GM12864 (cell line): Measurements from ENCODE around the gene ANKRD30A.
"Not testable (repeated sequence)": the region's sequence is repeated elsewhere in the genome, so short reads cannot be mapped to it uniquely, and the experiment has no call there.

Experiments
- DNase-seq: peaks from one replicate; pipeline ENCODE4 v3.0.0-alpha.2; 2011; ENCODE audit warnings: low read depth
- H3K4me3 ChIP-seq: 2 replicates; pipeline ENCODE4 v1.5.1; 2011; ENCODE audit warnings: mild to moderate bottlenecking, low read depth, low read length, control low read depth
- TF ChIP-seq, protein P1 (sequence below): IDR thresholded peaks from 2 replicates; pipeline ENCODE4 v1.5.1; 2011; ENCODE audit warnings: low read depth, mild to moderate bottlenecking, moderate library complexity, low read length, control low read depth, inconsistent platforms; ENCODE audit errors: missing control alignments

Gene ANKRD30A, protein sequence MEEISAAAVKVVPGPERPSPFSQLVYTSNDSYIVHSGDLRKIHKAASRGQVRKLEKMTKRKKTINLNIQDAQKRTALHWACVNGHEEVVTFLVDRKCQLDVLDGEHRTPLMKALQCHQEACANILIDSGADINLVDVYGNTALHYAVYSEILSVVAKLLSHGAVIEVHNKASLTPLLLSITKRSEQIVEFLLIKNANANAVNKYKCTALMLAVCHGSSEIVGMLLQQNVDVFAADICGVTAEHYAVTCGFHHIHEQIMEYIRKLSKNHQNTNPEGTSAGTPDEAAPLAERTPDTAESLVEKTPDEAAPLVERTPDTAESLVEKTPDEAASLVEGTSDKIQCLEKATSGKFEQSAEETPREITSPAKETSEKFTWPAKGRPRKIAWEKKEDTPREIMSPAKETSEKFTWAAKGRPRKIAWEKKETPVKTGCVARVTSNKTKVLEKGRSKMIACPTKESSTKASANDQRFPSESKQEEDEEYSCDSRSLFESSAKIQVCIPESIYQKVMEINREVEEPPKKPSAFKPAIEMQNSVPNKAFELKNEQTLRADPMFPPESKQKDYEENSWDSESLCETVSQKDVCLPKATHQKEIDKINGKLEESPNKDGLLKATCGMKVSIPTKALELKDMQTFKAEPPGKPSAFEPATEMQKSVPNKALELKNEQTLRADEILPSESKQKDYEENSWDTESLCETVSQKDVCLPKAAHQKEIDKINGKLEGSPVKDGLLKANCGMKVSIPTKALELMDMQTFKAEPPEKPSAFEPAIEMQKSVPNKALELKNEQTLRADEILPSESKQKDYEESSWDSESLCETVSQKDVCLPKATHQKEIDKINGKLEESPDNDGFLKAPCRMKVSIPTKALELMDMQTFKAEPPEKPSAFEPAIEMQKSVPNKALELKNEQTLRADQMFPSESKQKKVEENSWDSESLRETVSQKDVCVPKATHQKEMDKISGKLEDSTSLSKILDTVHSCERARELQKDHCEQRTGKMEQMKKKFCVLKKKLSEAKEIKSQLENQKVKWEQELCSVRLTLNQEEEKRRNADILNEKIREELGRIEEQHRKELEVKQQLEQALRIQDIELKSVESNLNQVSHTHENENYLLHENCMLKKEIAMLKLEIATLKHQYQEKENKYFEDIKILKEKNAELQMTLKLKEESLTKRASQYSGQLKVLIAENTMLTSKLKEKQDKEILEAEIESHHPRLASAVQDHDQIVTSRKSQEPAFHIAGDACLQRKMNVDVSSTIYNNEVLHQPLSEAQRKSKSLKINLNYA (N-terminal part only)

DNA sequence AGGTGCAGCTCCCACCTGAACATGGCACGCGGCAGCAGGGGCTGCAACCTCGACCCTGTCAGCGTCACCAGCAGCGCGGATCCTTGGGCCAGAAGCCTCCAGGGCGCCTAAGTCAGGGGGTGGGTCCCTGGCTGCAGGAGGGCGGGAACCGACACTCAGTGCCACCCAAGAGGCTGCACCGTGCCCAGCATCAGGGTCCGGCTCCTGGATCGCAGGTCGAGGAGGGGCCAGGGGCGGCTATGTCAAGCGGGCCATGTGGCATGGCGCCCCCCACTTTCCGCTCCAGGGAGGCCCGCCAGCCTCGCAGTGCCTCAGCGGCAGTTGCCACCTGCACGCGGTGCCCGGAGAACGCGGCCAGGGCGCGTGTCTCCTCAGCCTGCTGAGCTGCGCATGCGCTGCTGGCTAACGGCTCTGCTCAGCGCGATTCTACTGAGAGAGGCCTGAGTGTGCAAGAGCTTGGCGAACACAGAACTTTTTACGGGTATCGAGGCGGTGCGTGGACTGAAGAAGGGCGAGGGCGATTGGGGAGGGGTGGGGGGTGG lies at the start of gene ANKRD30A:
TSS of gene ANKRD30A (plus strand) at position 408 of the 542 bp plus-strand sequence. CDS start 190 bp downstream, outside the sequence.
- H3K4me3 ChIP-seq, result no peak within 1 kb of the TSS
- TF ChIP-seq, protein P1, sequence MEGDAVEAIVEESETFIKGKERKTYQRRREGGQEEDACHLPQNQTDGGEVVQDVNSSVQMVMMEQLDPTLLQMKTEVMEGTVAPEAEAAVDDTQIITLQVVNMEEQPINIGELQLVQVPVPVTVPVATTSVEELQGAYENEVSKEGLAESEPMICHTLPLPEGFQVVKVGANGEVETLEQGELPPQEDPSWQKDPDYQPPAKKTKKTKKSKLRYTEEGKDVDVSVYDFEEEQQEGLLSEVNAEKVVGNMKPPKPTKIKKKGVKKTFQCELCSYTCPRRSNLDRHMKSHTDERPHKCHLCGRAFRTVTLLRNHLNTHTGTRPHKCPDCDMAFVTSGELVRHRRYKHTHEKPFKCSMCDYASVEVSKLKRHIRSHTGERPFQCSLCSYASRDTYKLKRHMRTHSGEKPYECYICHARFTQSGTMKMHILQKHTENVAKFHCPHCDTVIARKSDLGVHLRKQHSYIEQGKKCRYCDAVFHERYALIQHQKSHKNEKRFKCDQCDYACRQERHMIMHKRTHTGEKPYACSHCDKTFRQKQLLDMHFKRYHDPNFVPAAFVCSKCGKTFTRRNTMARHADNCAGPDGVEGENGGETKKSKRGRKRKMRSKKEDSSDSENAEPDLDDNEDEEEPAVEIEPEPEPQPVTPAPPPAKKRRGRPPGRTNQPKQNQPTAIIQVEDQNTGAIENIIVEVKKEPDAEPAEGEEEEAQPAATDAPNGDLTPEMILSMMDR, result no peak
- no peak for DNase-seq

DNA sequence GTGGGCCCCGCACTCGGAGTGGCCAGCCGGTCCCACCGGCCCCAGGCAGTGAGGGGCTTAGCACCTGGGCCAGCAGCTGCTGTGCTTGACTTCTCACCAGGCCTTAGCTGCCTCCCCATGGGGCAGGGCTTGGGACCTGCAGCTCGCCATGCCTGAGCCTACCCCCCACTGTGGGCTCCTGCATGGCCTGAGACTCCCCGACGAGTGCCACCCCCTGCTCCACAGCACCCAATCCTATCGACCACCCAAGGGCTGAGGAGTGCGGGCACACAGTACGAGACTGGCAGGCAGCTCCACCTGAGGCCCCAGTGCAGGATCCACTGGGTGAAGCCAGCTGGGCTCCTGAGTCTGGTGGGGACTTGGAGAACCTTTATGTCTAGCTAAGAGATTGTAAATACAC lies 49.3 kb upstream of the ANKRD30A start:
- H3K4me3 ChIP-seq, DNase-seq: not testable (repeated sequence)

DNA sequence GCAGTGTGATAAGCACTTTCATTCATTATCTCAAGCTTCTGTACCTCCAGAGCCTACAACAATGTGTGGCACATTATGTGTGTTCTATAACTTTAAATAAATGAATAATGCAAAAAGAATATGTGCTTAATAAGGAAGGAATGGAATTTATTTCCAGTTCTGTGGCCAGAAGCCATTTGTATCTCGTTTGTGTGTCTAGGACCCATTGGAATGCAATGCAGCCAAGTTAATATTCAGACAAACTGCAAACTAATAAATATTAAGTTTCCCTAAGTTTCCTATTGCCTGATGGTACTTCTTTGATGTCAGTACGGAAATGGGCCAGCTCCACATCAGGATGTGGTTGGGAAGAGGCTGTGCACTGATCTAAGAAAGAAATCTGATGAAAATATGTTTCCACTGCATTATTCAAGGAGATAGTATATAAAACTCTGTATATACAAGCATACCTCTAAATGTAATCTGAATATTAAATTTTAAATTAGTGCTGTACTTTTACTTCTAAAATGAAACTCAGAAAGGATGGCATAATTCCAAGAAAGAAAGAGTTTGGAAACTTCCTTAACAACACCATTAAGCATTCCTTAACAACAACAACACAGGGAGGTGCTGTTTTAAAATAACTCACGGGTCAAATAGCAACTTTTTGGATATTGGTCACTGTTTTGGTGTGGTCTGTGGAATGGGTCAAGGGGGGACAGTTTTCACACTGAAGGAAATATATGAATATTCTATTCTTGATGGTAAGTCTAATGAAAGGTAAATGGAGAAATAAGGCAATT lies 29.4 kb upstream of the ANKRD30A start:
- DNase-seq, result no peak
- TF ChIP-seq, protein P1, result no peak
- no peak overlapping the region for H3K4me3 ChIP-seq

DNA sequence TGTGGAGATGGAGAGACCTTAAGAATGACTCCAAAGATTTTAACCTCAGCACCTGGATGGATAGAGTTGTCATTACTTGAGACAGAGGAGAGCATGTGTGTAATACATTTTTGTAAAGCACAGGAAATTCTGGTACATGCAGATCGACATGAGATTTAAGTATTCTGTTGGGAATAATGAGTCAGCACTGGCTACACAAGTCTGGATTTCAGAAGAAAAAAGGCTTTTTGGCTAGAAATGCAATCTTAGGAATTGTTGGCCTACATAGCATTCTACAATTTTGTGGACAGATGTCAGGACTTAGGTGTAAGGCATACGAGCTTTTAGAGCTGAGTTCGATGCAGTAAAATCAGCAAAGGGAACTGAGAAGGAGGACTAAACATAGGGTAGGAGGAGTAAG lies 24.1 kb upstream of the ANKRD30A start:
- no peak overlapping the region for H3K4me3 ChIP-seq
- TF ChIP-seq, protein P1, result no peak
- no peak for DNase-seq

DNA sequence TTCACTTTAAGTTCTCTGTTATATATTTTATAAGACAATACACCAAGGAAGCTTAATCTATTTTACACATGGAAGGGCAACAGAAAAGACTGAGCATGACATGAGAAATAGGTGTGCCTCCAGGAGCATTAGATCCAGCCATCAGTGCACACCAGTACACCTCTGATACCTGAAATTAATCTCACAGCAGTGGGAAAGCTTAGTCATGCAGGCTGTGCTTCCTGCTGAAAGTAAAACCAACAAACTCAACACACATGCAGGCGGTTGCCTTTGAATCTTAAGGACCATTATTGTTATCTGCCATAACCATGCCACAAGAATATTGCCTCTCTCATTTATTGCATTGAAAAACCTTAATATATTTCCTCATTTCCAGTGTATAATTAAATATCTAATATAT lies 16.4 kb upstream of the ANKRD30A start:
- TF ChIP-seq, protein P1, result no peak
- DNase-seq, result no peak
- H3K4me3 ChIP-seq, result no peak overlapping the region

DNA sequence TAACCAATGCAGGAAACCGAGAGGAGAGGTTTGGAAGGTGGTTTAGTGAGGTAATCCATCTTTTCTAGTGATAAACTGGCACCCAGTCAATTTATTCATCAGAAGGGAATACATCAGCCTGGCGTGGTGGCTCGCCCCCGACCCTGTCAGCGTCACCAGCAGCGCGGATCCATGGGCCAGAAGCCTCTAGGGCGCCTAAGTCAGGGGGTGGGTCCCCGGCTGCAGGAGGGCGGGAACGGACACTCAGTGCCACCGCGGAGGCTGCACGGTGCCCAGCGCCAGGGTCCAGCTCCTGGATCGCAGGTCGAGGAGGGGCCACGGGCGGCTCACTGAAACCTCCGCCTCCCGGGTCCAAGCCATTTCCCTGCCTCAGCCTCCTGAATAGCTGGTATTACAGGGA lies 866 bp upstream of the ANKRD30A start:
- no peak overlapping the region for H3K4me3 ChIP-seq
- DNase-seq, result no peak
- TF ChIP-seq, protein P1, result no peak
